ENCODE measurements around the gene SIRPA. TPM values are rescaled to one million over a fixed set of nuclear protein-coding genes. Genes with fewer than 3 reads are reported as not detected.
A peak's percentile ranks its signal among the peaks of the same experiment; 100 is the strongest.

SIRPA gene
- total and polyA plus RNA-seq, 8 donors, result 7.2 to 25.8 (median 9.0) TPM

- no peak overlapping the region for H3K4me3 ChIP-seq
- no peak for FAIRE-seq
- 79 to 88% methylated on average over 7 of the region's 7 CpGs for WGBS, 2 donors
These were observed 23.3 kb upstream of the SIRPA start for GRCh38 chr20:1871807-1872458.

GRCh38 chr20:1872459-1873097 lies 22.6 kb upstream of the SIRPA start:
- Histone ChIP-seq H3K4me1 (no peaks in the 10 kb centered on the region), H3K9me3 (no peaks in the 10 kb centered on the region), H3K27ac (no peak overlapping the region), H3K4me3 (no peak overlapping the region), H3K27me3 (no peaks in the 10 kb centered on the region), H3K36me3 (no peaks in the 10 kb centered on the region)
- ATAC-seq, result no peak
- intact Hi-C loops (cut with DNase I), result no loop called here
- WGBS, 2 donors, result 63 to 80% methylated on average over 3 of the region's 3 CpGs
- no peak for FAIRE-seq
- no peak for TF ChIP-seq CTCF (IDR thresholded peaks at IDR 0.05)
- no peak for DNase-seq

More at GRCh38 chr20:1871807-1872458, 23.3 kb upstream of the SIRPA start:
- no peaks in the 10 kb centered on the region for H3K9me3 ChIP-seq
- DNase-seq, result no peak
- TF ChIP-seq CTCF (IDR thresholded peaks at IDR 0.05), result no peak
- no peaks in the 10 kb centered on the region for H3K36me3 ChIP-seq
- no peak for ATAC-seq
- intact Hi-C loops (cut with DNase I), result no loop called here
- H3K4me1 ChIP-seq, result no peaks in the 10 kb centered on the region
- no peaks in the 10 kb centered on the region for H3K27me3 ChIP-seq
- no peak overlapping the region for H3K27ac ChIP-seq

- WGBS, 2 donors, result 35 to 37% methylated on average over 19 of the region's 19 CpGs
- no peak for FAIRE-seq
These were observed 20.6 kb upstream of the SIRPA start for GRCh38 chr20:1874450-1875182.

GRCh38 chr20:1875183-1875554 lies 20.0 kb upstream of the SIRPA start:
- FAIRE-seq (no peak), DNase-seq (no peak), ATAC-seq (no peak)
- Histone ChIP-seq H3K9me3 (no peaks in the 10 kb centered on the region), H3K27ac (no peak overlapping the region), H3K36me3 (no peaks in the 10 kb centered on the region), H3K27me3 (no peaks in the 10 kb centered on the region), H3K4me3 (no peak overlapping the region), H3K4me1 (no peaks in the 10 kb centered on the region)
- 72 to 73% methylated on average over 4 of the region's 4 CpGs for WGBS, 2 donors
- intact Hi-C loops (cut with DNase I), result no loop called here
- TF ChIP-seq CTCF (IDR thresholded peaks at IDR 0.05), result no peak

More at GRCh38 chr20:1874450-1875182, 20.6 kb upstream of the SIRPA start:
- DNase-seq, result no peak
- no peaks in the 10 kb centered on the region for H3K9me3 ChIP-seq
- intact Hi-C loops (cut with DNase I), result no loop called here
- H3K27ac ChIP-seq, result no peak overlapping the region
- no peaks in the 10 kb centered on the region for H3K4me1 ChIP-seq
- ATAC-seq, result peak in 3 of 4 donors; percentile 20 to 55 (median 39)
- no peak overlapping the region for H3K4me3 ChIP-seq
- no peaks in the 10 kb centered on the region for H3K27me3 ChIP-seq
- TF ChIP-seq CTCF (IDR thresholded peaks at IDR 0.05), result no peak
- H3K36me3 ChIP-seq, result no peaks in the 10 kb centered on the region
